T-helper 9 cell (primary cell): ENCODE data around the gene SLC15A2.
"Not testable (repeated sequence)": the region's sequence is repeated elsewhere in the genome, so short reads cannot be mapped to it uniquely, and the experiment has no call there.

Experiments
- DNase-seq: peaks from one replicate; pipeline ENCODE4 v3.0.0-alpha.2; 2020
- total RNA-seq, 2 donors: gene quantifications; one replicate each; lab custom pipeline; 2026; lab: John Stamatoyannopoulos, UW

The SLC15A2 gene
- 0.24 to 2.4 reads per million in 2 donors for total RNA-seq

- DNase-seq, result no peak
Observed at GRCh38 chr3:121894301-121894990, at the start of gene SLC15A2. Gene SLC15A2, plus strand, starts transcription at chr3:121894401. Its CDS starts 76 bp downstream, at chr3:121894477.

DNA sequence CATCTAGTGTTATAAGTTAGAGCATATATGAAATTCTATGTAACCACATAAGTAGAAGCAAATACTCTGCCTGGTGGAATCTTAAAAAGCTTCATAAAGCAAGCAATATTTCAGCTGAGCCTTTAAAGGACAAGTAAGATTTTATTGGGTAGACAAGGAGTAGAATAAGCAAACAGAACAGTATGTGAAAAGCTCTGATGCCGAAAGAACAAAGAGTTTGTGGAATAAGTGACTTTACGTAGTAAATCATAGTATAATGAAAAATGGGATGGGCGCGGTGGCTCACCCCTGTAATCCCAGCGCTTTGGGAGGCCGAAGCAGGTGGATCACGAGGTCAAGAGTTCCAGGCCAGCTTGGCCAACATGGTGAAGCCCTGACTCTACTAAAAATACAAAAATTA, 49.3 kb upstream of the SLC15A2 start:
- DNase-seq, result no peak

GRCh38 chr3:121852256-121852655, 41.9 kb upstream of the SLC15A2 start:
- DNase-seq, result no peak

GRCh38 chr3:121855555-121855954, 38.6 kb upstream of the SLC15A2 start:
- DNase-seq, result no peak

DNA sequence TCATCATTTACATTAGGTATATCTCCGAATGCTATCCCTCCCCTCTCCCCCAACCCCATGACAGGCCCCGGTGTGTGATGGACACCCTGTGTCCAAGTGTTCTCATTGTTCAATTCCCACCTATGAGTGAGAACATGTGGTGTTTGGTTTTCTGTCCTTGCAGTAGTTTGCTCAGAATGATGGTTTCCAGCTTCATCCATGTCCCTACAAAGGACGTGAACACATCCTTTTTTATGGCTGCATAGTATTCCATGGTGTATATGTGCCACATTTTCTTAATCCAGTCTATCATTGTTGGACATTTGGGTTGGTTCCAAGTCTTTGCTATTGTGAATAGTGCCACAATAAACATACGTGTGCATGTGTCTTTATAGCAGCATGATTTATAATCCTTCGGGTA, 36.4 kb upstream of the SLC15A2 start:
- not testable (repeated sequence) for DNase-seq

GRCh38 chr3:121863247-121863646, 31.0 kb upstream of the SLC15A2 start:
- not testable (repeated sequence) for DNase-seq

GRCh38 chr3:121863801-121864200, 30.4 kb upstream of the SLC15A2 start:
- no peak for DNase-seq

GRCh38 chr3:121869736-121870135, 24.5 kb upstream of the SLC15A2 start:
- DNase-seq, result no peak

- DNase-seq, result no peak
Observed at GRCh38 chr3:121870717-121871116, 23.5 kb upstream of the SLC15A2 start.

GRCh38 chr3:121871430-121871829, 22.8 kb upstream of the SLC15A2 start:
- DNase-seq, result no peak

DNA sequence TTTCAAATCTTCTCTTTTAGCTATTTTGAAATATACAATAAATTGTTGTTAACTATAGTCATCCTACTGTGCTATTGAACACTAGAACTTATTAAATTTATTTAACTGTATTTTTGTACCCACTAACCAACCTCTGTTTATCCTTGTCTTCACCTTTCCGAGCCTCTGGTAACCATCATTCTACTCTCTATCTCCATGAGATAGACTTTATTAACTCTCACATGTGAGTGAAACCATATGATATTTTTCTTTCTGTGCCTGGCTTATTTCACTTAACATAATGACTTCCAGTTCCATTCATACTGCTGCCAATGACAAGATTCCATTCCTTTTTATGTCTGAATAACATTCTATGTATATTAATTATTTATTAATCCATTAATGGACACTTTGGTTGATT, 15.8 kb upstream of the SLC15A2 start:
- DNase-seq, result no peak

DNA sequence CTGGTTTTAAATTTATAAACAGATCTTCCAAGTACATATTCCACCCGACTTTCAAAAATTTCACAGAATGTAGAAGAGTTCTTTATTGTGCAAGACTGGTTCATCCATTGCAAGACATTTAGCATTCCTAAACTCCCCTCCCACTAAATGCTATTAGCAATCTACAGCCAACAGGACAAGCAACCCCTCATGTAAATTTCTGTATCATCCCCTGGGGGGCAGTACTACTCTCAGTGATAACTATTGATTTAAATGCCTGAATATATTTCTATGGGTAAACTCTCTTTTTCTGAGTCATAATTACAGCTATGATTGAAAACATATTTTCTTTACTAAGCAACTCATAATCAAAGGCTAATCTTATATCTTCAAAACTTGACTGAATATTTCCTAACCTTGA, 10.7 kb upstream of the SLC15A2 start:
- no peak for DNase-seq

DNA sequence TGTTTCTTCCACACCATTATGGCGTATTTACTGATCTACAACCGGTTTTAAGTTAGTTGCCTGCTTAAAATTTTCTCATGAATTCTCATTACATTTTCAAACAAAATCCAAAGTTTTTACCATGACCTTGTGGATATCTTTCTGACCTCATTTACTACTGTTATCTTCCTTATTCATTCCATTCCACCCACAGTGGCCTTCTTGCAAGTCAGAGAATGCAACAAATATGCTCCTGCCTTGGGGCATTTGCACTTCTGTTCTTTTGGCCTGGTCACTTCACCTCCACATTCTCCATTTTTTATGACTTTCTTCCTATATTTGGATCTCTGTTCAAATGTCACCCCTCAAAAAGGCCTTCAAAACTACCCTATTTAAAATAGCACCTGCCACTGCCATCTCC, 8.8 kb upstream of the SLC15A2 start:
- no peak for DNase-seq

GRCh38 chr3:121895121-121895520, 920 bp downstream of the SLC15A2 start:
- DNase-seq, result no peak

DNA sequence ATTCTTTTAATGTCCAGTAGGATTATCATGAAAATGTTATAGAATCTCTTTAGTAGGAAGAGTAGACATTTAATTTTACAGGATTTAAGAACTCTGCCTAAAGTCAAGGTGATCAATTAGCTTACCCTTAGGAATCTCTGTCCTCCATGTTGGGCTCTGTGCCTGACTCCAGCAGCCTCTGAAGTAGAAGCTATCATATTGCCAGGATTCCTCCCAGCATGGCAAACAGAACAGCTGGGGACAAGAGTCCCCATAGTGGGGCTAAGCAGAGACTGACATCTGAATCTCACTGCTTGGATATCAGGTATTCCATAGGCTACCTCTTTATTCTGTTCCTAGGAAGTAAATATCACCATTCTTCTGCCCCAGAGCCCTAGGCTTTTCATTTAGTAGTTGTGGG, 1.5 kb downstream of the SLC15A2 start:
- no peak for DNase-seq

GRCh38 chr3:121896823-121897222, 2.6 kb downstream of the SLC15A2 start:
- DNase-seq, result no peak

DNA sequence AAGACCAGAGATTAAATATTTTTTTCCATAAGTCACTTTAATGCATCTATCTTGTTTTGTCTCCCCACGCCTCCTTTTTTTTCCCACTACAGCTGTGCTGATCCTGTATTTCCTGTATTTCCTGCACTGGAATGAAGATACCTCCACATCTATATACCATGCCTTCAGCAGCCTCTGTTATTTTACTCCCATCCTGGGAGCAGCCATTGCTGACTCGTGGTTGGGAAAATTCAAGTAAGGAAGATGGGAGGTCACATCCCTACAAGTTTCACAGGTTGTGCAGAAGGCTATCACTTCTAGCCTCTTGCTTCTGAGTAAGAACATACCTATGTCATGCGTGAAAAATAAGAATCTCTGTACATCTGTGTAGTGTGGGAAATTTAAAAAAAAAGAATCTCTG, 3.1 kb downstream of the SLC15A2 start:
- no peak for DNase-seq

DNA sequence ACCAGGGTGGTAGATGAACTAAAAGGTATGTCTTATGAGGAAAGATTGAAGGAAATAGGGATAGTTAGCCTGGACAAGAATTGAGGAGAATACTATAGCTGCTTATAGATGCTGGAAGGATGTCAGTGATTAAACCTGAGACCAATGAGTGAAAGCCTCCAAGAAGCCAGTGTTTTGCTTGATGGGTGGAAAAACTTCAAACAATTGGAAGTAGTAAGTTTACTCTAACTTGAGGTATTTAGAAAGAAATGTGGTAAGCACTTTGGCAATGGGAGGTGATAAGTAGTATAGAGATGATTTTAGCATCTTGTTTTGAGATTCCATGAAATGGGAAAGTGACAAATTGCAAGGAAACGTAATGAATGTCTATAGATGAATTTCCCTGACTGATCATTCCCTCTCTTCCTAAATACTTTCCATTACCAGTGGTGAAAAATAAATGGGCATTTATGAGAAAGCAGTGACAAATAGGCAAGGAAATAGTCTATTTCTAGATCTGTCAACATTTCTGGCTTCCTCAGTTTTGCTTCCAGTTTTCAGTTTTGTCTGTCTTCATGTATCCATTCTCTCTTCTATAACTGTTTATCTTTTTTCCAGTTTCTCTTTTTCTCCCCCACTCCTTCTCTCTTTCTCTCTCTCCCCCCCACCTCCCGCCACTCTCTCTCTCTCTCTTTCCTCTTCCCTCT, 19.2 kb downstream of the SLC15A2 start:
- no peak for DNase-seq

DNA sequence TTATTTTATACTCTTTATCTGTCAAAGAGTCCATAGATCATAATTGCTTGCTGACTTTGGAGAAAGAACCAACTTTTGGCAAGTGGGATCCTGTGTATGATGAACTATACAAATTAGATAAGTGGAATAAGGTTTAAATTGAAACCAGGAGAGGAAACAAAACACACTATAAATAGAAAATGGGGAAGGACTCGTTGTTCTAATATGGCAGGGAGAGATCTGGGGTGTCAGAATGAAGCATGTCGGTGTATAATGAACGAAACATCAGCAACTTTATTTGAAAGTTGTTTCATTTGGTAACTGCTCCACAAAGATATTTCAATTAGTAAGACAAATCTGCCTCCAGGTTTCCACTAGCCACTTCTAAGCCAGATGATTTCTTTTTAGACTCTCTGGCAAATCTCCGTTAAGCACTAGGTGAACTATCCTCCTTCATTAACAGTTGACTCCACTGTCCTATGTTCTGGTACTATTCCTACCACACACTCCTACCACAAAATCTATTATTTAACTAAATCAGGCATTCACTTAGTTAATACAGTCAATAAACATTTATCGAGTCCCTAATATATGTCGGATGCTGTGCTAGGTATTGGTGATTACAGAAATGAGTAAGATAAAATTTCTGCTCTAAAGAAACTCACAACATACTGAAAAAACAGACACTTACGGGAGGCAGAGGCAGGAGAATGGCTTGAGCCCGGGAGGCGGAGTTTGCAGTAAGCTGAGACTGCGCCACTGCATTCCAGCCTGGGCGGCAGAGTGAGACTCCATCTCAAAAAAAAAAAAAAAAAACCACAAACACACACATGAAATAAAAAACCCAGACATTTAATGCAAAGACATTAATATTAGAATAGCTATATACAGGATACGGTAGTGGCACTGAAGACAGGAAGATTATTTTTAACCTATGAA, 20.1 kb downstream of the SLC15A2 start:
- no peak for DNase-seq

DNA sequence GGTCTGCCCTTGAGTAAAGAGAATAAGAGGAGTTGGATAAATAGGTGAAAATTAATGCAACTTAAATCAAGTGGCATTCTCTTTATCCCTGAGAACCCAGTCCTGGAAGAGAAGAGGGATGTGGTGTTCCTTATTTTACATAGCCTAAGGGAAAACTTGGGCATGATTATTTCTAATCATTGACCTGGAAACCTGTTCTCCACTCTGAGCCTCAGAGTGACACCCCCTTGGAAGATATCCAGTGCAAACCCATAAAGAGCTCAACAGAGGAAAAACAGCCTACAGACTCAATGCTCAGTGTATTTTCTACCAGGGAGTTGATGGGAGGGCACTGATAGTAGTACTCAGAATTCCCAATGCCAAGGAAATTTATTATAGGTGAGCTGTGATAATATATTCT, 22.0 kb downstream of the SLC15A2 start:
- DNase-seq, result no peak

DNA sequence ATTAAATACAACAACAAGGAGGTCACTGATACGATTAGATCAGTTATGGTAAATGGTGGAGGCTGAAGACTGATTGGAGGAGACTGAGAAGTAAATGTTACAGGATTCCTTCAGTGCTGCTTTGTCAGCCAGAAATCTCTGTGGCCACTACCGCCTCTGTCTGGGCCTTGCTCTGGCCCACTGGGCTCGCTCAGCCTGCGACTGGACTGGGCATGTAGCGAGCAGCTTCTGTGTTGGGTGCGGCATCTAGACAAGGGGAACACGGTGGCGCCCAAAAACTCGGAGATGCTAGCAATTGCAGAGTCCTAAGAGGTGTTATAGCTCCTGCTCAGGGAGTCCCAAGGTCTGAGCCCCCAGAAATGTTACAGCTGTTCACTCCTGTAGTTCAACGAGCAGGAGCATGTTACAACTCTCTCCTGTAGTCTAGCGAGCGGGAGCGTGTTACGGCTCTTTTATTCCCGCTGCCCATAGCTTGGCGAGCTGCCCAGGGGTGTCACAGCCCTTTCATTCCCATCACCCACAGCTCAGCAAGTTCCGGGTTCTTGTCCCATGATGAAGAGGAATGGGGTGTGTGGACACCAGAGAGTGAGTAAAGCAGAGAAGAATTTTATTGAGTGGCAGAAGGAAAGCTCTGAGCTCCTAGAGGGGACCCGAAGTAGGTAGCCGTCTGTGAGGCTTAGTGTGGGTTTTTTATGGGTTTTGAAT, 24.7 kb downstream of the SLC15A2 start:
- no peak for DNase-seq

- DNase-seq, result no peak
Observed at GRCh38 chr3:121924734-121925133, 30.5 kb downstream of the SLC15A2 start.

- DNase-seq, result no peak
Observed at GRCh38 chr3:121926380-121926779, 32.2 kb downstream of the SLC15A2 start.
